ENCODE results near the gene C4BPB.
A peak's percentile ranks its signal among the peaks of the same experiment; 100 is the strongest.

The C4BPB gene

GRCh38 chr1:207047505-207047904, 41.2 kb upstream of the C4BPB start:
- DNase-seq (ENCODE audit: low spot score) (no peak), ATAC-seq (ENCODE audit: low read depth) (no peak)
- Histone ChIP-seq H3K4me1 (ENCODE audit: insufficient read depth, poor library complexity, severe bottlenecking) (peaks cover 38% of the 10 kb centered on the region), H3K9me3 (ENCODE audit: severe bottlenecking) (no peaks in the 10 kb centered on the region), H3K27ac (ENCODE audit: poor library complexity, severe bottlenecking) (no peak overlapping the region), H3K4me3 (ENCODE audit: severe bottlenecking) (no peak overlapping the region), H3K36me3 (ENCODE audit: low read depth) (peaks cover 61% of the 10 kb centered on the region), H3K27me3 (ENCODE audit: insufficient read depth, poor library complexity, severe bottlenecking) (no peaks in the 10 kb centered on the region)
- TF ChIP-seq CTCF (IDR thresholded peaks at IDR 0.05; ENCODE audit: poor library complexity, severe bottlenecking), result no peak

GRCh38 chr1:207048041-207048440, 40.6 kb upstream of the C4BPB start:
- Histone ChIP-seq H3K4me3 (ENCODE audit: severe bottlenecking) (no peak overlapping the region), H3K4me1 (ENCODE audit: insufficient read depth, poor library complexity, severe bottlenecking) (peaks cover 38% of the 10 kb centered on the region), H3K27ac (ENCODE audit: poor library complexity, severe bottlenecking) (peak overlapping the region; percentile 3), H3K27me3 (ENCODE audit: insufficient read depth, poor library complexity, severe bottlenecking) (no peaks in the 10 kb centered on the region), H3K9me3 (ENCODE audit: severe bottlenecking) (no peaks in the 10 kb centered on the region), H3K36me3 (ENCODE audit: low read depth) (peaks cover 61% of the 10 kb centered on the region)
- TF ChIP-seq CTCF (IDR thresholded peaks at IDR 0.05; ENCODE audit: poor library complexity, severe bottlenecking), result no peak
- ATAC-seq (ENCODE audit: low read depth), result no peak
- DNase-seq (ENCODE audit: low spot score), result no peak

GRCh38 chr1:207049054-207049453, 39.6 kb upstream of the C4BPB start:
- TF ChIP-seq CTCF (IDR thresholded peaks at IDR 0.05; ENCODE audit: poor library complexity, severe bottlenecking), result no peak
- DNase-seq (ENCODE audit: low spot score) (no peak), ATAC-seq (ENCODE audit: low read depth) (no peak)
- Histone ChIP-seq H3K27ac (ENCODE audit: poor library complexity, severe bottlenecking) (peak overlapping the region; percentile 81), H3K27me3 (ENCODE audit: insufficient read depth, poor library complexity, severe bottlenecking) (no peaks in the 10 kb centered on the region), H3K4me3 (ENCODE audit: severe bottlenecking) (no peak overlapping the region), H3K36me3 (ENCODE audit: low read depth) (peaks cover 52% of the 10 kb centered on the region), H3K4me1 (ENCODE audit: insufficient read depth, poor library complexity, severe bottlenecking) (peaks cover 38% of the 10 kb centered on the region), H3K9me3 (ENCODE audit: severe bottlenecking) (no peaks in the 10 kb centered on the region)

GRCh38 chr1:207049514-207049913, 39.1 kb upstream of the C4BPB start:
- H3K4me1 ChIP-seq (ENCODE audit: insufficient read depth, poor library complexity, severe bottlenecking), result peaks cover 38% of the 10 kb centered on the region
- peak overlapping the region; percentile 81 for H3K27ac ChIP-seq (ENCODE audit: poor library complexity, severe bottlenecking)
- peaks cover 50% of the 10 kb centered on the region for H3K36me3 ChIP-seq (ENCODE audit: low read depth)

More at GRCh38 chr1:207049514-207049913, 39.1 kb upstream of the C4BPB start:
- H3K4me3 ChIP-seq (ENCODE audit: severe bottlenecking), result peak overlapping the region; percentile 86
- H3K9me3 ChIP-seq (ENCODE audit: severe bottlenecking), result no peaks in the 10 kb centered on the region
- no peaks in the 10 kb centered on the region for H3K27me3 ChIP-seq (ENCODE audit: insufficient read depth, poor library complexity, severe bottlenecking)
- no peak for TF ChIP-seq CTCF (IDR thresholded peaks at IDR 0.05; ENCODE audit: poor library complexity, severe bottlenecking)
- ATAC-seq (ENCODE audit: low read depth) (no peak), DNase-seq (ENCODE audit: low spot score) (no peak)
